MCF 10A (cell line): ENCODE measurements around the gene ABHD2. TPM values are rescaled to one million over a fixed set of nuclear protein-coding genes. Genes with fewer than 3 reads are reported as not detected.
A peak's percentile ranks its signal among the peaks of the same experiment; 100 is the strongest.

ENCODE experiments used
- BruUV-seq: library from RNA; stranded (reverse); fragments of 400-500 nt; replicated peaks from 2 replicates; lab custom pipeline; 2021; lab: Mats Ljungman, UMichigan
- CTCF ChIA-PET: fragments of 300-600 bp; sonication (Branson Sonifier 250); formaldehyde crosslinking; extraction: SDS; loops from one replicate; lab custom pipeline; 2021; ENCODE audit warnings: antibody characterized with exemption, inconsistent platforms; lab: Yijun Ruan, JAX
- POLR2A ChIA-PET: fragments of 300-600, 350-650 bp; sonication (Branson Sonifier 250); formaldehyde crosslinking; extraction: SDS; loops from one replicate; lab custom pipeline; 2020; ENCODE audit warnings: antibody characterized with exemption, inconsistent platforms; lab: Yijun Ruan, JAX
- DNase-seq: peaks from one replicate; pipeline ENCODE4 v3.0.0-alpha.2; 2018; ENCODE audit not compliant: unreplicated experiment
- H3K27ac Mint-ChIP-seq: one replicate; pipeline ENCODE4 v1.8.0; 2022; ENCODE audit warnings: mild to moderate bottlenecking, low read depth, mixed read lengths; ENCODE audit not compliant: unreplicated experiment
- H3K27me3 Mint-ChIP-seq: one replicate; pipeline ENCODE4 v1.8.0; 2022; ENCODE audit warnings: mixed read lengths; ENCODE audit not compliant: insufficient read depth, unreplicated experiment
- H3K36me3 Mint-ChIP-seq: one replicate; pipeline ENCODE4 v1.8.0; 2022; ENCODE audit warnings: mild to moderate bottlenecking, moderate library complexity, mixed read lengths; ENCODE audit not compliant: insufficient read depth, unreplicated experiment
- H3K4me1 Mint-ChIP-seq: one replicate; pipeline ENCODE4 v1.8.0; 2022; ENCODE audit warnings: mixed read lengths; ENCODE audit not compliant: insufficient read depth, unreplicated experiment
- H3K4me3 Mint-ChIP-seq: one replicate; pipeline ENCODE4 v1.8.0; 2022; ENCODE audit warnings: mild to moderate bottlenecking, moderate library complexity, mixed read lengths; ENCODE audit not compliant: unreplicated experiment
- H3K9me3 Mint-ChIP-seq: one replicate; pipeline ENCODE4 v1.8.0; 2022; ENCODE audit warnings: mixed read lengths; ENCODE audit not compliant: unreplicated experiment
- intact Hi-C: fragments of 100-400 bp; cut with micrococcal nuclease; formaldehyde crosslinking; loops from 2 replicates; pipeline ENCODE4 v1.14.1; 2022
- total RNA-seq: library from RNA; stranded (reverse); gene quantifications from 2 replicates; pipeline ENCODE4 v1.2.3, GENCODE V29; 2022
- TF ChIP-seq, protein P1 (sequence below): fragments of 200-600 bp; IDR thresholded peaks from one replicate; pipeline ENCODE4 v1.8.0; 2022; ENCODE audit warnings: antibody characterized with exemption, mild to moderate bottlenecking; ENCODE audit not compliant: unreplicated experiment

The ABHD2 gene
- total RNA-seq, 1 experiment from 2014 or later = 47.7 TPM

DNA sequence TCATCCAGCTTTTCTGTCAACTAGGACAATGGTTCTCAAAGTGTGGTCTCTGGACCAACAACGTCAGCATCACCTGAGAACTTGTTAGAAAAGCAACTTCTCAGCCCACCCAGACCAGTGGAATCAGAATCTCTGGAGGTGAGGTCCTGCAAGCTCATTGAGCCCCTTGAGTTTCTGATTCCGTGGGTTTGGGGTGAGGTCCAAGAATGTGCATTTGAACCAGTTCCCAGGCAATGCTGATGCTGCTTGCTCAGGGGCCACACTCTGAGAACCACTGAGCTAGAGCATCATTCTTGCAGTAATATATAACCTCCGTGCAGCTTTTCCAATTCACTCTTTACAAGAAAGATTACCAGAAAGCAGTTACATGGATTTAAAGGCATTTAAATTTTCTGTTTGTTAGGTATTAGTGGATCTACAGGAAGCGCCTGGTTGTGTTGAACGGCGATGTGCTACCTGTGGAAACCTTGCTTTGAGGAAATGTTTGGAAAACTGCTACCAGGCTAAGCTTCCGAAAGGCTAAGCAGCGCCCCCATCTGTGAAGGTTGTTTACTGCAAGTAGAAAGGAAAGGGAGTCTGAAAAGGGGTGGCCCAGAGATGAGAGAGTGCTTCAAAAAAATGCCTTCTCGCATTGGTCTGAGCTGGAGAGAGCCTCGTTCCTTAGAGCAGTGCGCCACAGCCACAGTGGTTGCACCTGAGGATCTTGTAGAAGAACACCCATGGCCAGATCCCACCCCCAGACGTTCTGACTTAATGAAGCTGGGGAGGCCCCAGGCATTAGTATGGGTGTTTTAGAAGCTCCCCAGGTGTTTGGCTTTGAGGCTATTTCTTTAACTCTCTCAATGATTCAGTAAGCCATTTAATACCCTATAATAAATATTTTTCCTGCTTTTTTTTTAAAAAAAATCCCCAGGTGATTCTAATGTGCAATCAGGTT is 83.1 kb downstream of the ABHD2 start:
- Mint-ChIP-seq H3K9me3 (no peaks in the 10 kb centered on the region), H3K27me3 (no peaks in the 10 kb centered on the region), H3K27ac (no peak overlapping the region), H3K4me1 (peaks cover 19% of the 10 kb centered on the region), H3K36me3 (peaks cover 6% of the 10 kb centered on the region), H3K4me3 (no peak overlapping the region)
- CTCF ChIA-PET = interaction anchor here (0.5 to 20.8 kb wide), 28 partner anchors 11 to 513 kb away, joined by 3 to 452 read pairs (median 4); partner anchors contain the start of gene ABHD2
- TF ChIP-seq, protein P1, sequence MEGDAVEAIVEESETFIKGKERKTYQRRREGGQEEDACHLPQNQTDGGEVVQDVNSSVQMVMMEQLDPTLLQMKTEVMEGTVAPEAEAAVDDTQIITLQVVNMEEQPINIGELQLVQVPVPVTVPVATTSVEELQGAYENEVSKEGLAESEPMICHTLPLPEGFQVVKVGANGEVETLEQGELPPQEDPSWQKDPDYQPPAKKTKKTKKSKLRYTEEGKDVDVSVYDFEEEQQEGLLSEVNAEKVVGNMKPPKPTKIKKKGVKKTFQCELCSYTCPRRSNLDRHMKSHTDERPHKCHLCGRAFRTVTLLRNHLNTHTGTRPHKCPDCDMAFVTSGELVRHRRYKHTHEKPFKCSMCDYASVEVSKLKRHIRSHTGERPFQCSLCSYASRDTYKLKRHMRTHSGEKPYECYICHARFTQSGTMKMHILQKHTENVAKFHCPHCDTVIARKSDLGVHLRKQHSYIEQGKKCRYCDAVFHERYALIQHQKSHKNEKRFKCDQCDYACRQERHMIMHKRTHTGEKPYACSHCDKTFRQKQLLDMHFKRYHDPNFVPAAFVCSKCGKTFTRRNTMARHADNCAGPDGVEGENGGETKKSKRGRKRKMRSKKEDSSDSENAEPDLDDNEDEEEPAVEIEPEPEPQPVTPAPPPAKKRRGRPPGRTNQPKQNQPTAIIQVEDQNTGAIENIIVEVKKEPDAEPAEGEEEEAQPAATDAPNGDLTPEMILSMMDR = peak; percentile 65
- DNase-seq = peak; percentile 70
- no TSS peak for BruUV-seq
- POLR2A ChIA-PET = interaction anchor here (0.5 to 1.0 kb wide), 7 partner anchors 50 to 550 kb away, joined by 3 to 5 read pairs (median 3); partner anchors contain the start of gene ABHD2
- intact Hi-C loops = loop anchor here (1.0 kb wide), 1 partner anchor 114 kb away; no protein-coding TSS in a partner anchor

DNA sequence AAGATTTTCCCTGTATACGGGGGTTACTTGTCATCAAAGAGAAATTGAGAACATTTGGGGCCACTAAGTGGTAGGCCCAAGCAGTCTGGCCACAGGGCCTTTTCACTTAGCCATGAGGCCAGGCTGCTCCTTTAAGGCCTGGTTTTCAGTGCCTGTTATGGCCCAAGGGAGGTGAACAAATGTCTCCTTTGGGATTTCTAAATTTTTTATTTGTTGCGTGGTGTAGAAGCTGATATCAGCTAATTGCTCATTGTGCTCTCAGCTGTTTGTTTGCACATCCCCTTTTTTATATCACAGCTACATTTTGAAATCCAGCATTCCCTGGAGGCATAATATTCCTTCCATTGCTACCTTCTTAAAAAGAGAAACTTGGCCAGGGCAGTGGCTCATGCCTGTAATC is 84.7 kb downstream of the ABHD2 start:
- ChIA-PET POLR2A (no interaction called here), CTCF (interaction anchor here (0.6 to 20.8 kb wide), 11 partner anchors 27 to 292 kb away, joined by 3 to 452 read pairs (median 4); partner anchors contain the start of gene ABHD2)
- TF ChIP-seq, protein P1 = no peak
- BruUV-seq = no TSS peak
- H3K36me3 Mint-ChIP-seq = peaks cover 13% of the 10 kb centered on the region
- no peaks in the 10 kb centered on the region for H3K9me3 Mint-ChIP-seq
- H3K27me3 Mint-ChIP-seq = no peaks in the 10 kb centered on the region
- H3K27ac Mint-ChIP-seq = no peak overlapping the region
- DNase-seq = no peak
- peaks cover 8% of the 10 kb centered on the region for H3K4me1 Mint-ChIP-seq
- intact Hi-C loops = no loop called here
- H3K4me3 Mint-ChIP-seq = no peak overlapping the region

DNA sequence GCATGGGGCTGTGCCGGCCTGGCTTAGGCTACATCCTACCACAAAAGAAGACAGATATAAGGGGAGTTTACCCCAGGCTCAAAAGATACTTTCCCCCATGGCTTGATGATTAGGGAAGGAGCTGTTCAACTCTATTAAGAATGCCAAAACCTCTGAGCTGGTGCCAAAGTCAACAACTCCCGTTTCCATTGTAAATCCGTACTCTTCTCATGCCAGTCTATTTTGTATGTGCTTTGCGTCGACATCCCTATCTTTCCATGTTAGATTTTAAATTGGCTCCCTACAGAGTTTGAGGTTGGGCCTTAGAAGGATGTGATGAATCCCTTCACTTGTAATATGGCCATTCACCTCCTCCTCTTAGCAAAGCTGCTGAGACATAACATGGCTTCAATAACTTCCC is 86.2 kb downstream of the ABHD2 start:
- Mint-ChIP-seq H3K27me3 (no peaks in the 10 kb centered on the region), H3K36me3 (peaks cover 14% of the 10 kb centered on the region), H3K4me3 (no peak overlapping the region), H3K9me3 (no peaks in the 10 kb centered on the region), H3K27ac (peak overlapping the region; percentile 27), H3K4me1 (peaks cover 7% of the 10 kb centered on the region)
- no TSS peak for BruUV-seq
- CTCF ChIA-PET = interaction anchor here (0.5 to 20.8 kb wide), 7 partner anchors 45 to 281 kb away, joined by 3 to 452 read pairs (median 3); no protein-coding TSS in a partner anchor
- POLR2A ChIA-PET = interaction anchor here (0.7 to 2.1 kb wide), 3 partner anchors 84 to 159 kb away, joined by 3 to 10 read pairs (median 6); partner anchors contain the start of gene ABHD2
- intact Hi-C loops = no loop called here
- DNase-seq = no peak
- TF ChIP-seq, protein P1 = no peak
